ENCODE results near the gene PIK3CA. TPM values are rescaled to one million over a fixed set of nuclear protein-coding genes. Genes with fewer than 3 reads are reported as not detected.
"Not testable (repeated sequence)": the region's sequence is repeated elsewhere in the genome, so short reads cannot be mapped to it uniquely, and the experiment has no call there.

The PIK3CA gene
- total RNA-seq, 1 experiment from 2014 or later: 22.7 TPM

- H3K4me1 ChIP-seq (ENCODE audit: low read length): peaks cover 22% of the 10 kb centered on the region
- no peak overlapping the region for H3K9ac ChIP-seq (ENCODE audit: low read length)
- no peak overlapping the region for H3K4me3 ChIP-seq (ENCODE audit: low read length)
- H3K9me2 ChIP-seq (replicated peaks; ENCODE audit: insufficient read depth, low read length): no peaks in the 10 kb centered on the region
- no peaks in the 10 kb centered on the region for H3K27me3 ChIP-seq (ENCODE audit: low read length)
- no peak for DNase-seq
- H3K4me2 ChIP-seq (ENCODE audit: low read depth, low read length, poor library complexity, severe bottlenecking): no peak overlapping the region
- H3K9me3 ChIP-seq (ENCODE audit: low read length): no peaks in the 10 kb centered on the region
- H3K79me2 ChIP-seq (ENCODE audit: low read length): no peaks in the 10 kb centered on the region
- peaks cover 13% of the 10 kb centered on the region for H3K36me3 ChIP-seq (ENCODE audit: insufficient read depth, low read length)
- H2AFZ ChIP-seq (ENCODE audit: low read length): no peak overlapping the region
- no peaks in the 10 kb centered on the region for H4K20me1 ChIP-seq (ENCODE audit: insufficient read depth, low read depth, low read length)
- no peak overlapping the region for H3K27ac ChIP-seq (ENCODE audit: low read length)
Observed at GRCh38 chr3:179224584-179224983, 76.4 kb downstream of the PIK3CA start.

GRCh38 chr3:179227349-179227748 lies 79.2 kb downstream of the PIK3CA start:
- Histone ChIP-seq H3K9me3 (ENCODE audit: low read length) (no peaks in the 10 kb centered on the region), H3K4me1 (ENCODE audit: low read length) (peaks cover 25% of the 10 kb centered on the region), H3K9ac (ENCODE audit: low read length) (no peak overlapping the region), H3K9me2 (replicated peaks; ENCODE audit: insufficient read depth, low read length) (no peaks in the 10 kb centered on the region), H3K4me3 (ENCODE audit: low read length) (no peak overlapping the region), H3K27me3 (ENCODE audit: low read length) (no peaks in the 10 kb centered on the region), H3K36me3 (ENCODE audit: insufficient read depth, low read length) (peaks cover 13% of the 10 kb centered on the region), H3K79me2 (ENCODE audit: low read length) (no peaks in the 10 kb centered on the region), H3K27ac (ENCODE audit: low read length) (no peak overlapping the region), H3K4me2 (ENCODE audit: low read depth, low read length, poor library complexity, severe bottlenecking) (no peak overlapping the region), H4K20me1 (ENCODE audit: insufficient read depth, low read depth, low read length) (no peaks in the 10 kb centered on the region), H2AFZ (ENCODE audit: low read length) (no peak overlapping the region)
- no peak for DNase-seq

GRCh38 chr3:179229177-179229576 lies 81.0 kb downstream of the PIK3CA start:
- Histone ChIP-seq H3K27me3 (ENCODE audit: low read length) (no peaks in the 10 kb centered on the region), H3K36me3 (ENCODE audit: insufficient read depth, low read length) (peaks cover 14% of the 10 kb centered on the region), H3K9ac (ENCODE audit: low read length) (no peak overlapping the region), H3K79me2 (ENCODE audit: low read length) (peaks cover 6% of the 10 kb centered on the region), H4K20me1 (ENCODE audit: insufficient read depth, low read depth, low read length) (no peaks in the 10 kb centered on the region), H3K9me3 (ENCODE audit: low read length) (no peaks in the 10 kb centered on the region), H3K27ac (ENCODE audit: low read length) (peak overlapping the region; percentile 10; the same call in 1 of the 2 replicates), H3K4me2 (ENCODE audit: low read depth, low read length, poor library complexity, severe bottlenecking) (peak overlapping the region; percentile 5), H3K9me2 (replicated peaks; ENCODE audit: insufficient read depth, low read length) (no peaks in the 10 kb centered on the region), H3K4me3 (ENCODE audit: low read length) (no peak overlapping the region), H3K4me1 (ENCODE audit: low read length) (peaks cover 14% of the 10 kb centered on the region), H2AFZ (ENCODE audit: low read length) (no peak overlapping the region)
- DNase-seq: peak; percentile 64

- Histone ChIP-seq H3K27me3 (ENCODE audit: low read length) (no peaks in the 10 kb centered on the region), H3K9me3 (ENCODE audit: low read length) (no peaks in the 10 kb centered on the region), H2AFZ (ENCODE audit: low read length) (no peak overlapping the region), H3K4me2 (ENCODE audit: low read depth, low read length, poor library complexity, severe bottlenecking) (no peak overlapping the region), H4K20me1 (ENCODE audit: insufficient read depth, low read depth, low read length) (no peaks in the 10 kb centered on the region), H3K4me3 (ENCODE audit: low read length) (no peak overlapping the region), H3K9me2 (replicated peaks; ENCODE audit: insufficient read depth, low read length) (no peaks in the 10 kb centered on the region), H3K79me2 (ENCODE audit: low read length) (peaks cover 10% of the 10 kb centered on the region), H3K27ac (ENCODE audit: low read length) (no peak overlapping the region), H3K4me1 (ENCODE audit: low read length) (peaks cover 26% of the 10 kb centered on the region), H3K9ac (ENCODE audit: low read length) (no peak overlapping the region), H3K36me3 (ENCODE audit: insufficient read depth, low read length) (peaks cover 28% of the 10 kb centered on the region)
- no peak for DNase-seq
Observed at GRCh38 chr3:179233043-179233442, 84.9 kb downstream of the PIK3CA start.

GRCh38 chr3:179234199-179234598 lies 86.0 kb downstream of the PIK3CA start:
- no peak overlapping the region for H3K9ac ChIP-seq (ENCODE audit: low read length)
- H3K27ac ChIP-seq (ENCODE audit: low read length): no peak overlapping the region
- peaks cover 21% of the 10 kb centered on the region for H3K4me1 ChIP-seq (ENCODE audit: low read length)
- H3K27me3 ChIP-seq (ENCODE audit: low read length): no peaks in the 10 kb centered on the region
- no peaks in the 10 kb centered on the region for H4K20me1 ChIP-seq (ENCODE audit: insufficient read depth, low read depth, low read length)
- no peak overlapping the region for H3K4me2 ChIP-seq (ENCODE audit: low read depth, low read length, poor library complexity, severe bottlenecking)
- H3K36me3 ChIP-seq (ENCODE audit: insufficient read depth, low read length): peaks cover 28% of the 10 kb centered on the region
- H2AFZ ChIP-seq (ENCODE audit: low read length): no peak overlapping the region
- peaks cover 10% of the 10 kb centered on the region for H3K79me2 ChIP-seq (ENCODE audit: low read length)
- no peak overlapping the region for H3K4me3 ChIP-seq (ENCODE audit: low read length)
- no peaks in the 10 kb centered on the region for H3K9me2 ChIP-seq (replicated peaks; ENCODE audit: insufficient read depth, low read length)
- H3K9me3 ChIP-seq (ENCODE audit: low read length): no peaks in the 10 kb centered on the region
- no peak for DNase-seq

- DNase-seq: no peak
- H3K36me3 ChIP-seq (ENCODE audit: insufficient read depth, low read length): peaks cover 28% of the 10 kb centered on the region
- peaks cover 12% of the 10 kb centered on the region for H3K4me1 ChIP-seq (ENCODE audit: low read length)
- H3K79me2 ChIP-seq (ENCODE audit: low read length): peaks cover 10% of the 10 kb centered on the region
- H3K9me3 ChIP-seq (ENCODE audit: low read length): no peaks in the 10 kb centered on the region
- no peak overlapping the region for H3K4me3 ChIP-seq (ENCODE audit: low read length)
- no peaks in the 10 kb centered on the region for H3K9me2 ChIP-seq (replicated peaks; ENCODE audit: insufficient read depth, low read length)
- H3K4me2 ChIP-seq (ENCODE audit: low read depth, low read length, poor library complexity, severe bottlenecking): peak overlapping the region; percentile 51
- no peak overlapping the region for H2AFZ ChIP-seq (ENCODE audit: low read length)
- H3K27ac ChIP-seq (ENCODE audit: low read length): 0 out of 2 replicates have a peak overlapping the region, but pooled peaks have one; percentile 39
- no peak overlapping the region for H3K9ac ChIP-seq (ENCODE audit: low read length)
- no peaks in the 10 kb centered on the region for H3K27me3 ChIP-seq (ENCODE audit: low read length)
- no peaks in the 10 kb centered on the region for H4K20me1 ChIP-seq (ENCODE audit: insufficient read depth, low read depth, low read length)
Observed at GRCh38 chr3:179236669-179237301, 88.6 kb downstream of the PIK3CA start.

- H3K79me2 ChIP-seq (ENCODE audit: low read length); H3K9me3 ChIP-seq (ENCODE audit: low read length); H3K27ac ChIP-seq (ENCODE audit: low read length); DNase-seq; H3K4me3 ChIP-seq (ENCODE audit: low read length); H3K9me2 ChIP-seq (replicated peaks; ENCODE audit: insufficient read depth, low read length); H3K27me3 ChIP-seq (ENCODE audit: low read length); H2AFZ ChIP-seq (ENCODE audit: low read length); H3K9ac ChIP-seq (ENCODE audit: low read length); H4K20me1 ChIP-seq (ENCODE audit: insufficient read depth, low read depth, low read length); H3K4me2 ChIP-seq (ENCODE audit: low read depth, low read length, poor library complexity, severe bottlenecking): not testable (repeated sequence)
- peaks cover 12% of the 10 kb centered on the region for H3K4me1 ChIP-seq (ENCODE audit: low read length)
- peaks cover 23% of the 10 kb centered on the region; the same call in 1 of the 2 replicates for H3K36me3 ChIP-seq (ENCODE audit: insufficient read depth, low read length)
Observed at GRCh38 chr3:179240299-179240698, 92.1 kb downstream of the PIK3CA start.

GRCh38 chr3:179242859-179243258 lies 94.7 kb downstream of the PIK3CA start:
- H4K20me1 ChIP-seq (ENCODE audit: insufficient read depth, low read depth, low read length); H3K9me2 ChIP-seq (replicated peaks; ENCODE audit: insufficient read depth, low read length); H3K9ac ChIP-seq (ENCODE audit: low read length); H3K4me3 ChIP-seq (ENCODE audit: low read length); H2AFZ ChIP-seq (ENCODE audit: low read length); H3K9me3 ChIP-seq (ENCODE audit: low read length); H3K27me3 ChIP-seq (ENCODE audit: low read length); DNase-seq; H3K4me1 ChIP-seq (ENCODE audit: low read length); H3K27ac ChIP-seq (ENCODE audit: low read length); H3K4me2 ChIP-seq (ENCODE audit: low read depth, low read length, poor library complexity, severe bottlenecking): not testable (repeated sequence)
- peaks cover 12% of the 10 kb centered on the region; the same call in 1 of the 2 replicates for H3K79me2 ChIP-seq (ENCODE audit: low read length)
- peaks cover 20% of the 10 kb centered on the region for H3K36me3 ChIP-seq (ENCODE audit: insufficient read depth, low read length)

Measured in Karpas-422 (cell line).